AG09309 (cell line): ENCODE data around the gene ZNF548.

ENCODE experiments used
- DNase-seq: peaks from one replicate; pipeline ENCODE4 v3.0.0-alpha.2; 2010; ENCODE audit warnings: low read depth
- H3K4me3 ChIP-seq: 2 replicates; pipeline ENCODE4 v1.5.1; 2011; ENCODE audit warnings: mild to moderate bottlenecking, low read depth, low read length, moderate library complexity; ENCODE audit not compliant: control insufficient read depth
- CTCF ChIP-seq: IDR thresholded peaks from 2 replicates; pipeline ENCODE4 v1.5.1; 2011; ENCODE audit warnings: mild to moderate bottlenecking, low read depth, low read length, inconsistent platforms; ENCODE audit not compliant: insufficient read depth, control insufficient read depth; ENCODE audit errors: missing control alignments

ZNF548 gene

GRCh38 chr19:57376151-57376550 lies 13.5 kb upstream of the ZNF548 start:
- H3K4me3 ChIP-seq: no peak overlapping the region
- DNase-seq: no peak
- TF ChIP-seq CTCF: no peak

- no peak for DNase-seq
- no peak for TF ChIP-seq CTCF
- H3K4me3 ChIP-seq: no peak overlapping the region
Measured at GRCh38 chr19:57377498-57378146, 12.0 kb upstream of the ZNF548 start.

GRCh38 chr19:57380923-57381322 lies 8.7 kb upstream of the ZNF548 start:
- H3K4me3 ChIP-seq: no peak overlapping the region

GRCh38 chr19:57382806-57383488 lies 6.7 kb upstream of the ZNF548 start:
- DNase-seq: no peak
- no peak for TF ChIP-seq CTCF
- H3K4me3 ChIP-seq: no peak overlapping the region

More at GRCh38 chr19:57380923-57381322, 8.7 kb upstream of the ZNF548 start:
- no peak for TF ChIP-seq CTCF
- no peak for DNase-seq

GRCh38 chr19:57389194-57389729 lies 392 bp upstream of the ZNF548 start:
- peak overlapping the region; percentile 96 for H3K4me3 ChIP-seq
- TF ChIP-seq CTCF: no peak
- no peak for DNase-seq

GRCh38 chr19:57395710-57396109 lies 6.1 kb downstream of the ZNF548 start:
- DNase-seq: no peak
- no peak overlapping the region for H3K4me3 ChIP-seq
- no peak for TF ChIP-seq CTCF

GRCh38 chr19:57398868-57399267 lies 9.2 kb downstream of the ZNF548 start:
- DNase-seq: no peak
- H3K4me3 ChIP-seq: no peak overlapping the region
- no peak for TF ChIP-seq CTCF
